Activated naive CD8-positive, alpha-beta T cell (primary cell): ENCODE results near the gene HECW1.
"Not testable (repeated sequence)": the region's sequence is repeated elsewhere in the genome, so short reads cannot be mapped to it uniquely, and the experiment has no call there.

Experiments
- H3K27ac Mint-ChIP-seq: one replicate; pipeline ENCODE4 v1.8.0; 2021; ENCODE audit warnings: mixed read lengths
- H3K27me3 Mint-ChIP-seq: one replicate; pipeline ENCODE4 v1.8.0; 2021; ENCODE audit warnings: mixed read lengths
- H3K36me3 Mint-ChIP-seq: one replicate; pipeline ENCODE4 v1.8.0; 2021; ENCODE audit warnings: mixed read lengths
- H3K4me1 Mint-ChIP-seq: one replicate; pipeline ENCODE4 v1.8.0; 2021; ENCODE audit warnings: low read depth, mixed read lengths
- H3K4me3 Mint-ChIP-seq: one replicate; pipeline ENCODE4 v1.8.0; 2021; ENCODE audit warnings: mild to moderate bottlenecking, mixed read lengths
- H3K9me3 Mint-ChIP-seq: one replicate; pipeline ENCODE4 v1.8.0; 2021; ENCODE audit warnings: low read depth, mixed read lengths

The HECW1 gene

GRCh38 chr7:43199371-43200160 lies 87.1 kb downstream of the HECW1 start:
- H3K4me1 Mint-ChIP-seq, result no peaks in the 10 kb centered on the region
- no peaks in the 10 kb centered on the region for H3K9me3 Mint-ChIP-seq
- H3K36me3 Mint-ChIP-seq, result no peaks in the 10 kb centered on the region
- peaks cover 7% of the 10 kb centered on the region for H3K27me3 Mint-ChIP-seq
- no peak overlapping the region for H3K27ac Mint-ChIP-seq
- H3K4me3 Mint-ChIP-seq, result no peak overlapping the region

GRCh38 chr7:43201912-43202311 lies 89.5 kb downstream of the HECW1 start:
- Mint-ChIP-seq H3K27me3 (peaks cover 8% of the 10 kb centered on the region), H3K4me3 (no peak overlapping the region), H3K27ac (no peak overlapping the region), H3K36me3 (no peaks in the 10 kb centered on the region), H3K9me3 (no peaks in the 10 kb centered on the region), H3K4me1 (no peaks in the 10 kb centered on the region)

GRCh38 chr7:43204081-43204480 lies 91.6 kb downstream of the HECW1 start:
- Mint-ChIP-seq H3K27ac (no peak overlapping the region), H3K27me3 (peaks cover 9% of the 10 kb centered on the region), H3K9me3 (no peaks in the 10 kb centered on the region), H3K36me3 (no peaks in the 10 kb centered on the region), H3K4me1 (no peaks in the 10 kb centered on the region), H3K4me3 (no peak overlapping the region)

- Mint-ChIP-seq H3K9me3 (no peaks in the 10 kb centered on the region), H3K27me3 (peaks cover 11% of the 10 kb centered on the region), H3K36me3 (no peaks in the 10 kb centered on the region), H3K4me1 (no peaks in the 10 kb centered on the region), H3K4me3 (no peak overlapping the region), H3K27ac (no peak overlapping the region)
Measured at GRCh38 chr7:43205171-43205795, 92.8 kb downstream of the HECW1 start.

- no peak overlapping the region for H3K27ac Mint-ChIP-seq
- H3K36me3 Mint-ChIP-seq, result no peaks in the 10 kb centered on the region
- no peak overlapping the region for H3K4me3 Mint-ChIP-seq
- no peaks in the 10 kb centered on the region for H3K9me3 Mint-ChIP-seq
- no peaks in the 10 kb centered on the region for H3K4me1 Mint-ChIP-seq
- H3K27me3 Mint-ChIP-seq, result peaks cover 11% of the 10 kb centered on the region
Measured at GRCh38 chr7:43208242-43208641, 95.8 kb downstream of the HECW1 start.

GRCh38 chr7:43210539-43210938 lies 98.1 kb downstream of the HECW1 start:
- H3K4me3 Mint-ChIP-seq, H3K27ac Mint-ChIP-seq, H3K4me1 Mint-ChIP-seq, H3K9me3 Mint-ChIP-seq, H3K36me3 Mint-ChIP-seq: not testable (repeated sequence)
- peaks cover 14% of the 10 kb centered on the region for H3K27me3 Mint-ChIP-seq

GRCh38 chr7:43211286-43211685 lies 98.8 kb downstream of the HECW1 start:
- no peak overlapping the region for H3K4me3 Mint-ChIP-seq
- no peak overlapping the region for H3K27ac Mint-ChIP-seq
- H3K4me1 Mint-ChIP-seq, result no peaks in the 10 kb centered on the region
- no peaks in the 10 kb centered on the region for H3K36me3 Mint-ChIP-seq
- H3K9me3 Mint-ChIP-seq, result no peaks in the 10 kb centered on the region
- H3K27me3 Mint-ChIP-seq, result peaks cover 15% of the 10 kb centered on the region

- Mint-ChIP-seq H3K4me3 (no peak overlapping the region), H3K9me3 (no peaks in the 10 kb centered on the region), H3K36me3 (no peaks in the 10 kb centered on the region), H3K4me1 (no peaks in the 10 kb centered on the region), H3K27ac (no peak overlapping the region), H3K27me3 (peaks cover 15% of the 10 kb centered on the region)
Measured at GRCh38 chr7:43211693-43212092, 99.2 kb downstream of the HECW1 start.

GRCh38 chr7:43212921-43213320 lies 100.5 kb downstream of the HECW1 start:
- Mint-ChIP-seq H3K4me3 (no peak overlapping the region), H3K27ac (no peak overlapping the region), H3K36me3 (no peaks in the 10 kb centered on the region), H3K9me3 (no peaks in the 10 kb centered on the region), H3K4me1 (no peaks in the 10 kb centered on the region), H3K27me3 (peaks cover 18% of the 10 kb centered on the region)

- Mint-ChIP-seq H3K4me3 (no peak overlapping the region), H3K27ac (no peak overlapping the region), H3K9me3 (no peaks in the 10 kb centered on the region), H3K36me3 (no peaks in the 10 kb centered on the region), H3K4me1 (no peaks in the 10 kb centered on the region), H3K27me3 (peaks cover 18% of the 10 kb centered on the region)
Measured at GRCh38 chr7:43215061-43215460, 102.6 kb downstream of the HECW1 start.

GRCh38 chr7:43217055-43217454 lies 104.6 kb downstream of the HECW1 start:
- Mint-ChIP-seq H3K9me3 (no peaks in the 10 kb centered on the region), H3K27ac (no peak overlapping the region), H3K4me3 (no peak overlapping the region)

GRCh38 chr7:43218901-43219300 lies 106.5 kb downstream of the HECW1 start:
- H3K4me1 Mint-ChIP-seq, H3K36me3 Mint-ChIP-seq, H3K4me3 Mint-ChIP-seq, H3K9me3 Mint-ChIP-seq, H3K27ac Mint-ChIP-seq: not testable (repeated sequence)
- H3K27me3 Mint-ChIP-seq, result peaks cover 13% of the 10 kb centered on the region

More at GRCh38 chr7:43217055-43217454, 104.6 kb downstream of the HECW1 start:
- Mint-ChIP-seq H3K27me3 (peaks cover 14% of the 10 kb centered on the region), H3K4me1 (no peaks in the 10 kb centered on the region), H3K36me3 (no peaks in the 10 kb centered on the region)

GRCh38 chr7:43220250-43220649 lies 107.8 kb downstream of the HECW1 start:
- H3K27ac Mint-ChIP-seq, result no peak overlapping the region
- peaks cover 12% of the 10 kb centered on the region for H3K27me3 Mint-ChIP-seq
- no peak overlapping the region for H3K4me3 Mint-ChIP-seq
- no peaks in the 10 kb centered on the region for H3K9me3 Mint-ChIP-seq
- no peaks in the 10 kb centered on the region for H3K36me3 Mint-ChIP-seq
- H3K4me1 Mint-ChIP-seq, result no peaks in the 10 kb centered on the region

GRCh38 chr7:43220742-43221141 lies 108.3 kb downstream of the HECW1 start:
- Mint-ChIP-seq H3K27ac (no peak overlapping the region), H3K4me1 (no peaks in the 10 kb centered on the region), H3K27me3 (peaks cover 8% of the 10 kb centered on the region)

GRCh38 chr7:43229801-43230200 lies 117.4 kb downstream of the HECW1 start:
- Mint-ChIP-seq H3K27ac (no peak overlapping the region), H3K36me3 (no peaks in the 10 kb centered on the region), H3K4me3 (no peak overlapping the region), H3K9me3 (no peaks in the 10 kb centered on the region), H3K27me3 (peaks cover 12% of the 10 kb centered on the region), H3K4me1 (no peaks in the 10 kb centered on the region)

More at GRCh38 chr7:43220742-43221141, 108.3 kb downstream of the HECW1 start:
- Mint-ChIP-seq H3K9me3 (no peaks in the 10 kb centered on the region), H3K36me3 (no peaks in the 10 kb centered on the region), H3K4me3 (no peak overlapping the region)

- no peak overlapping the region for H3K27ac Mint-ChIP-seq
- no peak overlapping the region for H3K4me3 Mint-ChIP-seq
- no peaks in the 10 kb centered on the region for H3K4me1 Mint-ChIP-seq
- no peaks in the 10 kb centered on the region for H3K36me3 Mint-ChIP-seq
- H3K9me3 Mint-ChIP-seq, result no peaks in the 10 kb centered on the region
- peaks cover 7% of the 10 kb centered on the region for H3K27me3 Mint-ChIP-seq
Measured at GRCh38 chr7:43232366-43232765, 119.9 kb downstream of the HECW1 start.
